Spleen (tissue), 7 donors: Measurements from ENCODE around the gene EPB41L4A.

Source experiments
- POLR2A ChIP-seq, 3 donors: fragments of 450-650 bp; IDR thresholded peaks; one replicate each; pipeline ENCODE4 v1.5.1; 2017; ENCODE audit warnings: antibody characterized with exemption in 3 of 3, mild to moderate bottlenecking in 1 of 3
- POLR2AphosphoS5 ChIP-seq, 3 donors: sonication (generic); formaldehyde crosslinking; IDR thresholded peaks; one replicate each; pipeline ENCODE4 v1.5.1; 2017; ENCODE audit warnings: antibody characterized with exemption in 3 of 3
- TF ChIP-seq, protein P1 (sequence below), 11 experiments: fragments of 200-600 bp in 7 of 11; fragments of 450-650 bp in 4 of 11; sonication (generic) in 4 of 11; IDR thresholded peaks in 8 of 11; conservative IDR thresholded peaks in 3 of 11; 1 replicate in 7 of 11; 2 replicates in 4 of 11; pipeline versions ENCODE4 v1.4.0 to v1.8.0; 2016 to 2021; ENCODE audit warnings: antibody characterized with exemption in 11 of 11, inconsistent platforms in 4 of 11, mild to moderate bottlenecking in 1 of 11
- donor health status: DM: no; HTN: no; CAD: no; lungs with moderate emphysema.
- donor health status: DM: no; HTN: no; CAD: no.
- donor health status: DM: no; HTN: no; CAD: no.

DNA sequence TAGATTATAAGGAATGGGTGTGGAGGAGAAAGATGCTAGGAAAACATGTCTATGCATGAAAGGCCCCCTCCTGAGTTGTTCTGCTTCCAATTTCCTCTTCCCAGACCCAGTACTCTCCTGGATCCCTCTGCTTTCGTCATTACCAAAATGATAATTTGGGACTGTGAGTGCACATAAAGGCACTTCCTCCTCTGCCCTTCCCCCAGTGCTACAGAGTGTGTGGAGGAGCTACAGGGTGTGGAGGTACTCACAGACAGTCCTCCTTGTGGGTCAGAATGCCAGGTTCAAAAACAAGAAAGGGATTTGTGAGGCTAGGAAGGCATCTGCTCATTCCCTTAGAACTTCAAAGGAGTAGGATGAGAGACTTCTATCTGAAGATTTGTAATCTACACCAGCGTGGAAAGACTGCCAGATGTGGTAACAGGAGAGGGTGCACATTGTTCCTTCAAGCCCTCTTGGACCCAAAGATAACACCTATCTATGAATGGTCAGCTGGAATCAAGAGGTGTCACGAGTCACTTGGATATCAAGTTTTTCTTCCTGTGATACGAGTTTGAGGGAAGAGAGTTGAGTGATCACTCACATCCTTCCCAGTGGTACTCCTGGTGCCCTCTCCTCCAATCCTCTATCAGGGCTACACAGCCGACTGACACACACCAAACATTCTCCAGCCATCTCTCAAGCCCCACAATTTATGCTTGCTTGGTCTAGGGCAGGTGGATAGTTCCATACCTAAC lies 201.1 kb downstream of the EPB41L4A start:
- TF ChIP-seq, protein P1, sequence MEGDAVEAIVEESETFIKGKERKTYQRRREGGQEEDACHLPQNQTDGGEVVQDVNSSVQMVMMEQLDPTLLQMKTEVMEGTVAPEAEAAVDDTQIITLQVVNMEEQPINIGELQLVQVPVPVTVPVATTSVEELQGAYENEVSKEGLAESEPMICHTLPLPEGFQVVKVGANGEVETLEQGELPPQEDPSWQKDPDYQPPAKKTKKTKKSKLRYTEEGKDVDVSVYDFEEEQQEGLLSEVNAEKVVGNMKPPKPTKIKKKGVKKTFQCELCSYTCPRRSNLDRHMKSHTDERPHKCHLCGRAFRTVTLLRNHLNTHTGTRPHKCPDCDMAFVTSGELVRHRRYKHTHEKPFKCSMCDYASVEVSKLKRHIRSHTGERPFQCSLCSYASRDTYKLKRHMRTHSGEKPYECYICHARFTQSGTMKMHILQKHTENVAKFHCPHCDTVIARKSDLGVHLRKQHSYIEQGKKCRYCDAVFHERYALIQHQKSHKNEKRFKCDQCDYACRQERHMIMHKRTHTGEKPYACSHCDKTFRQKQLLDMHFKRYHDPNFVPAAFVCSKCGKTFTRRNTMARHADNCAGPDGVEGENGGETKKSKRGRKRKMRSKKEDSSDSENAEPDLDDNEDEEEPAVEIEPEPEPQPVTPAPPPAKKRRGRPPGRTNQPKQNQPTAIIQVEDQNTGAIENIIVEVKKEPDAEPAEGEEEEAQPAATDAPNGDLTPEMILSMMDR (IDR thresholded peaks at IDR 0.05 in 8 of 11, conservative IDR thresholded peaks at IDR 0.05 in 3 of 11) = no peak
- TF ChIP-seq POLR2A (IDR thresholded peaks at IDR 0.05) = no peak
- no peak for TF ChIP-seq POLR2AphosphoS5 (IDR thresholded peaks at IDR 0.05)
